NCI-H510A (cell line): ENCODE measurements around the gene POLR2E.
A peak's percentile ranks its signal among the peaks of the same experiment; 100 is the strongest.
"Not testable (repeated sequence)": the region's sequence is repeated elsewhere in the genome, so short reads cannot be mapped to it uniquely, and the experiment has no call there.

Experiments
- DNase-seq: peaks from one replicate; lab custom pipeline; 2025; lab: John Stamatoyannopoulos, UW

The POLR2E gene

GRCh38 chr19:1094978-1095701 lies at the start of gene POLR2E:
Gene POLR2E (minus strand): TSS chr19:1095375. CDS start chr19:1095315, 60 bp downstream.
- peak; percentile 87 for DNase-seq

DNA sequence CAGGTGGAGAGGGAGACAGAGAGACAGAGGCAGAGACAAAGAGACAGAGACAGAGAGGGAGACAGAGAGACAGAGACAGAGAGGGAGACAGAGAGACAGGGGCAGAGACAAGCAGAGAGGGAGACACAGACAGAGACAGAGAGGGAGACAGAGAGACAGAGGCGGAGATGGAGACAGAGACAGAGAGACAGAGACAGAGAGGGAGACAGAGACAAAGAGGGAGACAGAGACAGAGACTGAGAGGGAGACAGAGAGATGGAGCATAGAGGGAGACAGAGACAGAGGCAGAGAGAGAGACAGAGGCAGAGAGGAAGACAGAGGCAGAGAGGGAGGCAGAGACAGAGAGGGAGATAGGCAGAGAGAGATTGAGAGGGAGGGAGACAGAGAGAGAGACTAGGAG lies 49.6 kb upstream of the POLR2E start:
- no peak for DNase-seq

- DNase-seq = no peak
These were observed 48.7 kb upstream of the POLR2E start for GRCh38 chr19:1143828-1144399.

GRCh38 chr19:1141944-1142343 lies 46.8 kb upstream of the POLR2E start:
- no peak for DNase-seq

DNA sequence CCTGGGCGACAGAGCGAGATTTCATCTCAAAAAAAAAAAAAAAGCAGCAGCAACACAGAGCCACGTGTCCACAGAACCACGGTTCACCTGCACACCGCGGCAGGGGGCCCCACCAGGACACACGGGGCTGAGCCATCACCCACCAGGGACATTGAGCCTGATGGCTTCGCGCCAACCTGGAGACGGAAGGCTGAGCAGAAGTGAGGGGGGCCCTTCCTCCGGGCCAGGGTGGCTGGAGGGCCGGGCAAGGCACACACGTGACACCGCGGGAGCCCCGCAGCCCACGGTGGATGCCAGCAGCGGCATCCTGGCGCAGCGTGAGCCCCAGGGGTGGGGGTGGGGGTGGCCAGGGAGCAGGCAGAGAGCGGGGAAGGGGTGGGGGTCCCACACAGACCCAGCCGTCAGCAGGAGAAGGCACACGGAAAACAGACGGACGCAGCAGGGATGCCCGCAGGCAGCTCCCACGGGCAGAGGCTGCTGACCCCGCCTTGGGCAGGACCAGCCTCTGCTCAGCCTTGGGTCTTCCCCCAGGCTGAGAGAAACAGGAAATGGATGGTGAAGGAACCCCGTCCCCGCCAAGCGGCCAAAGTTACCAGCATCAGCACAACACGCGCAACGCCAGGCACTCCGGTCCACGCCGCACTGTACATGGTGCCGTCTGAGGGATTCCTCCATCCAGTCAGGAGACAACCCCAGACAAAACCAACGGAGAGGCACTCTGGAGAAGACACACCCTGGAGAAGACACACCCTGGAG lies 45.3 kb upstream of the POLR2E start:
- no peak for DNase-seq

- no peak for DNase-seq
These were observed 44.0 kb upstream of the POLR2E start for GRCh38 chr19:1139126-1139525.

DNA sequence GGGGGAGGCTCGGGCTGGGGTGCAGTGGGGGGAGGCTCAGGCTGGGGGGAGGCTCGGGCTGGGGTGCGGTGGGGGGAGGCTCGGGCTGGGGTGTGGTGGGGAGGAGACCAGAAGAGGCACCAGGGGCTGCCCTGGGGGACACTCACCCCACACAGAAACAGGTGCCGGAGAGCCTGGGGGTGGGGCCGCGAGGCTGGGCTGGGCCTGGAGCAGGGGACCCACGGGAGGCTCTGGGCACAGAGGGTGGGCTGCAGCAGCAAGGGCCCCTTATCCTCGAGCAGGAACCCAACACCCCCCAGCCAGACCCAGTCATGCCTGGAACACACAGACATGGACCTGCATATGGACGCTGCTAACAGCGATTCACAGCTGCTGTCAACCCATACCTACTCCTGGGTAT lies 42.9 kb upstream of the POLR2E start:
- DNase-seq = no peak

DNA sequence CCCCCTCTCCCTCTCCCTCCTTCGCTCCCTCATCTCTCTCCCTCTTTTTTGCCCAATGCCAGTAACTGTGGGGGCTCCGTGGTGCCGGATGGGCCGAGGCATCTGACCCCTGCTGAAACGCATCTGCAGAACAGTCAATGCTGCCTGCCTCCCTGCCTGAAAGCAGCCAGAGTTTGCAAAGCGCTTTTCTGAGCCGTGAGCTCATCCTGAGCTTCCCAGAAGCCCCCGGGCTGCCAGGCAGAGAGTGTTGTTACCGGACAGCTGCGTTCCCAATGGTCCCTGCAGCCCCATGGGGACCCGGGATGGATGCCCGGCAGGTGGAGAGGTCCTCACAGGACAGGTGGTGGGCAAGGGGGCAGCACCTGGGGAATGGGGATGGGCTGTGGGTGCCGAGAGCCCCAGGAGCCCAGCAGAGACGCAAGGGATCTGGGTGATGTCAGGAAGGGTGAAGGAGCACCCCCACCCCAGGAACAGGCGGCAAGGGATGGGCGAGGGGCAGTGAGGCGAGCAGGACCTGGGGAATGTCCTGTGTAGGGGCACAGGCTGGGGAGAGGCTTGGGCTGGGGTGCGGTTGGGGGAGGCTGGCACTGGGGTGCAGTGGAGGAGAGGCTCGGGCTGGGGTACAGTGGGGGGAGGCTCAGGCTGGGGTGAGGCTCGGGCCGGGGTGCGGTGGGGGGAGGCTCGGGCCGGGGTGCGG lies 41.6 kb upstream of the POLR2E start:
- peak; percentile 22 for DNase-seq

GRCh38 chr19:1136201-1136600 lies 41.0 kb upstream of the POLR2E start:
- peak; percentile 43 for DNase-seq

- DNase-seq = no peak
These were observed 40.3 kb upstream of the POLR2E start for GRCh38 chr19:1135454-1135853.

DNA sequence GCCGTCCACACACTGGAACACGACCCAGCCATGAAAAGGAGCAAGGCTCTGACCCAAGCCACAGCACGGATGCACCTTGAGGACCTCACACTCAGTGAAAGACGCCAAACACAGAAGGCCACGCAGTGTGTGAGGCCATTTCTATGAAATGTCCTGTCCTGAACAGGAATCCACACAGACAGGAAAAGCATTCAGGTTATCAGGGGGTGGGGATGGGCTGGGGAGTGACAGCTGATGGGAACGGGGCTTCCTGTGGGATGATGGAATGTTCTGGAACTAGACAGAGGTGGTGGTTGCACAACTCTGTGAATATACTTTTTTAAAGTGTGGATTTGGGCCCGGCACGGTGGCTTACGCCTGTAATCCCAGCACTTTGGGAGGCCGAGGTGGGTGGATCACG lies 39.3 kb upstream of the POLR2E start:
- DNase-seq = no peak

DNA sequence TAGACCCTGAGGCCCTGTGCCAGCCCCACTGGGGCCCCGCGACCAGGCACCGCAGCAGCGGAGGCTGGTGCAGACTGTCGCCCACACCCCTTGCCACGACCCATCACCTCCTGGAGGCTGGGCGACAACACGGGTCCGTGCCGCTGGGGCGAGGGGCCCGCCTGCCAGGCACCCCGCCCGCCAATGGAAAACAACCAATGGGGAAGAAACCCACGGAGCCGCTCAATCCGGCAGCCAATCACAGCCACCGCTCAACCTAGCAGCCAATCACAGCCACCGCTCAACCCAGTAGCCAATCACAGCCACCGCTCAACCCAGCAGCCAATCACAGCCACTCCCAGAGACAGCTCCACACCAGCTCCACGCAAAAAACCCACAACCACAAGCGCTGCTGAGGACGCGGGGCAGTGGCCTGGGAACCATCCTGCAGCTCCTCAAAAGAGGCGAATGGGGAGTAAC lies 38.3 kb upstream of the POLR2E start:
- no peak for DNase-seq

DNA sequence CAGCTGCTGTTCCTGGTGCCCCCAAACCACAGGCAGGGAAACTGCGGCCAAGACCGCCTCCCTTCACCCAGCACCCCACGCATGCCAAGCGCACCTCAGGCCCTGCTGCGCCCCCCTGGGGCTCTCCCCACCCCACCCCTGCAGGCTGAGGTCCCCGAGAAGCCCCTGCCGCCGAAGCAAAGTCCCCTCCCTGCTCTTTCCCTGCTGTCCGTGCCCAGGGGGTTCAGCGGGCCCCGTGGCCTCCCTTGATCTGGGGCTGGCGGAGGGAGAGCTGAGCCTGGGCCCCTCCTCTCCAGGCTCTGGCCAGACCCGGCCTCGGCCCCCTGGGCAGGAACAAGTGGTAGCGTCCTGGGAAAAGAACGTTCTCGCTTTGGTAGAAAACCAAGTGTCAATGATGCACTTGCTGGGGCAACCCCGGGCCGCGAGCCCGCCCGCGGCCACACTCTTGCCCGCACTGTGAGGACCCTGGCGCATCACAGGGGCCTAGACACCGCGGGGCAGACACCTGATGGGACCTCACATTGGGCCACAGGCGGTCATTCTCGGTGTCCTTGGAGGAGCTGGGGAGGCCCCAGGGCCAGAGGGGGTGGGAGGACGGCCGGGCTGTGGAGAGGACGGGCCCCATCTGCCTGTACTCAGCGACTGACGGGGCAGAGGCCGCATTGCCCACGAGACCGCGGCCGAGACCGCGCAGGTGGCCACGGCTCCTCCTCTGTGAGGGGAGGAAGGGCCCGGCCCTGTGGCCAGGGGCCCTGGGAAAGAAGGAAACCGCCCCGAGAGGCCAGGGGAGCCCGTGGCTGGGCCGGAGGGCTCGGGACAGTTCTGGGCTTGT lies 37.6 kb upstream of the POLR2E start:
- no peak for DNase-seq

- no peak for DNase-seq
These were observed 36.8 kb upstream of the POLR2E start for GRCh38 chr19:1131718-1132551.

DNA sequence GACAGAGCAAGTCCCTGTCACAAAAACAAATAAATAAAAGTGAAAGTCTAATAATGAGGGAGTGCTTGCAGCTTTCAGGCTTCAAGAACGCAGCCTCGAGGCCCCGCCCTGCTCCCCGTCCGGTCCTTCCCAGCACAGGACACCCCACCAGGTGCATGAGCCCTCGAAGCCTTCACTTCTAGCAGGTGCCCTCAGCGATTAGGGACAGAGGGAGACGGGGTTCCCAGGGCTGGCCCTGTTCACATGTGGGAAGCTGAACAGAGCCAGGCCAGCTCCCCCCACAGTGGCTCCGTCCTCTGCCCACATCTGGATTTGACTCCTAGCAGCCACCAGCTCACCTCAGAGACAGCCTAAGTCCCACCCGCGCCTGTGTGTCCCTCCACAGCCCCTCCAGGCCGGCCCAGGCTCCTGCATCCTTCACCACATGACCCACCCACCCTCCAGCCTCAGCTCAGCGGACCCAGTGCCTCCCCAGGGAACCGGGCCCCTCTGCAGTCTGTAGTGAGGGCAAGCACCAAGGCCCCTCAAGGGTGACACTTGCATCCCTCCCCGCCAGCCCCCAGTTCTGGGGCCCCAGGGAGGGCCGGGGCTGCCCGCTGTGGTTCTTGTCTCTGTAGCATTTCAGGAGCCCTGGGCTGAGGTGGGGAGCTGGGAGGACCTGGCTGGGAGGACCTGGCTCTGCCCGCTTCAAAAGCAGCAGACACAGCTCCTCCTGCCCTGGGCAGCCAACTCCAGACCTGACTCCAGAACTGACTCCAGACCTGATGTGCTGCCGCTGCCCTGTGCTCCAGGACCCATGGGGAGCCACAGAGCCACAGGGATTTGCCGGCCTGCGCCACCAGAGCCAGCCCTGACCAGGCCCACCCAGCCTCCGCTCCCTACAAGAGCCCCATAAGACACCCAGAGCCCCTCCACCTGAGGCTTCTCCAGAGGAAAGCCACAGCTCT lies 35.9 kb upstream of the POLR2E start:
- no peak for DNase-seq

DNA sequence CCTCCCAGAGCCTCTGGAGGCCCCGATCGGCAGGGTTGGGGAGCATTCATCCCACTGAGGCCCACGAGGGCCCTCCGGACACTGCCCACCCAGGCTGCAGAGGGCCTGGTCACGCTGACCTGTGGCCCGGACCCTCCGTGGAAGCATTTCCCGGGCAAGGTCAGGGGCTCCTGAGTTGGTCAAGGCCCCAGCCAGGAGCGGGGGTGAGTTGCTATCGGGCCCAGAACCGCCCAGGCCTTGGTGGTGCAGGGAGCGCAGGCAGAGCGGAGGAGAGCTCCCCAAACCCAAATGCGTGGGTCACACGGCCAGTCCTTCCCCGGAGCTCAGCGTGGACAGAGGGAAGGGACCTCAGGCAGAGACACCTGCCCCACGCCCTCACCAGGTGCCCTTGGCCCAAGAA lies 34.4 kb upstream of the POLR2E start:
- no peak for DNase-seq

DNA sequence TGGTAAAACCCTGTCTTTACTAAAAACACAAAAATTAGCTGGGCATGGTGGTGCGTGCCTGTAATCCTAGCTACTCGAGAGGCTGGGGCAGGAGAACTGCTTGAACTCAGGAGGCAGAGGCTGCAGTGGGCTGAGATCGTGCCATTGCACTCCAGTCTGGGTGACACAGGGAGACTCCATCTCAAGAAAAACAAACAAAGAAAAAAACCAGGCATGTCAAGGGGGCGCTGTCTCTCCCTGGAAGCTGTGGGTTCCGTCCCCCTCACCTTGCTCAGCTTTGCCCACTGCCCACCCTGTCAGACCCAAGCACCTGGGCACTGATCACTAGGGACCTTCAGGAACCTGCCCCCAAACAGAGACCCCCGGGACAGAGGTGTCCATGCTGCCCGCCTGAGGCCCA lies 33.9 kb upstream of the POLR2E start:
- not testable (repeated sequence) for DNase-seq

GRCh38 chr19:1128106-1128505 lies 32.9 kb upstream of the POLR2E start:
- DNase-seq = no peak

GRCh38 chr19:1126984-1127760 lies 32.0 kb upstream of the POLR2E start:
- no peak for DNase-seq
